MCF 10A (cell line): ENCODE results near the gene CTCFL. TPM values are rescaled to one million over a fixed set of nuclear protein-coding genes. Genes with fewer than 3 reads are reported as not detected.

Experiments
- BruUV-seq: library from RNA; stranded (reverse); fragments of 400-500 nt; replicated peaks from 2 replicates; lab custom pipeline; 2021; lab: Mats Ljungman, UMichigan
- CTCF ChIA-PET: fragments of 300-600 bp; sonication (Branson Sonifier 250); formaldehyde crosslinking; extraction: SDS; loops from one replicate; lab custom pipeline; 2021; ENCODE audit warnings: antibody characterized with exemption, inconsistent platforms; lab: Yijun Ruan, JAX
- POLR2A ChIA-PET: fragments of 300-600, 350-650 bp; sonication (Branson Sonifier 250); formaldehyde crosslinking; extraction: SDS; loops from one replicate; lab custom pipeline; 2020; ENCODE audit warnings: antibody characterized with exemption, inconsistent platforms; lab: Yijun Ruan, JAX
- DNase-seq: peaks from one replicate; pipeline ENCODE4 v3.0.0-alpha.2; 2018; ENCODE audit not compliant: unreplicated experiment
- H3K27ac Mint-ChIP-seq: one replicate; pipeline ENCODE4 v1.8.0; 2022; ENCODE audit warnings: mild to moderate bottlenecking, low read depth, mixed read lengths; ENCODE audit not compliant: unreplicated experiment
- H3K27me3 Mint-ChIP-seq: one replicate; pipeline ENCODE4 v1.8.0; 2022; ENCODE audit warnings: mixed read lengths; ENCODE audit not compliant: insufficient read depth, unreplicated experiment
- H3K36me3 Mint-ChIP-seq: one replicate; pipeline ENCODE4 v1.8.0; 2022; ENCODE audit warnings: mild to moderate bottlenecking, moderate library complexity, mixed read lengths; ENCODE audit not compliant: insufficient read depth, unreplicated experiment
- H3K4me1 Mint-ChIP-seq: one replicate; pipeline ENCODE4 v1.8.0; 2022; ENCODE audit warnings: mixed read lengths; ENCODE audit not compliant: insufficient read depth, unreplicated experiment
- H3K4me3 Mint-ChIP-seq: one replicate; pipeline ENCODE4 v1.8.0; 2022; ENCODE audit warnings: mild to moderate bottlenecking, moderate library complexity, mixed read lengths; ENCODE audit not compliant: unreplicated experiment
- H3K9me3 Mint-ChIP-seq: one replicate; pipeline ENCODE4 v1.8.0; 2022; ENCODE audit warnings: mixed read lengths; ENCODE audit not compliant: unreplicated experiment
- intact Hi-C: fragments of 100-400 bp; cut with micrococcal nuclease; formaldehyde crosslinking; loops from 2 replicates; pipeline ENCODE4 v1.14.1; 2022
- total RNA-seq: library from RNA; stranded (reverse); gene quantifications from 2 replicates; pipeline ENCODE4 v1.2.3, GENCODE V29; 2022
- TF ChIP-seq, protein P1 (sequence below): fragments of 200-600 bp; IDR thresholded peaks from one replicate; pipeline ENCODE4 v1.8.0; 2022; ENCODE audit warnings: antibody characterized with exemption, mild to moderate bottlenecking; ENCODE audit not compliant: unreplicated experiment

The CTCFL gene
- total RNA-seq, 1 experiment from 2014 or later, result not detected

DNA sequence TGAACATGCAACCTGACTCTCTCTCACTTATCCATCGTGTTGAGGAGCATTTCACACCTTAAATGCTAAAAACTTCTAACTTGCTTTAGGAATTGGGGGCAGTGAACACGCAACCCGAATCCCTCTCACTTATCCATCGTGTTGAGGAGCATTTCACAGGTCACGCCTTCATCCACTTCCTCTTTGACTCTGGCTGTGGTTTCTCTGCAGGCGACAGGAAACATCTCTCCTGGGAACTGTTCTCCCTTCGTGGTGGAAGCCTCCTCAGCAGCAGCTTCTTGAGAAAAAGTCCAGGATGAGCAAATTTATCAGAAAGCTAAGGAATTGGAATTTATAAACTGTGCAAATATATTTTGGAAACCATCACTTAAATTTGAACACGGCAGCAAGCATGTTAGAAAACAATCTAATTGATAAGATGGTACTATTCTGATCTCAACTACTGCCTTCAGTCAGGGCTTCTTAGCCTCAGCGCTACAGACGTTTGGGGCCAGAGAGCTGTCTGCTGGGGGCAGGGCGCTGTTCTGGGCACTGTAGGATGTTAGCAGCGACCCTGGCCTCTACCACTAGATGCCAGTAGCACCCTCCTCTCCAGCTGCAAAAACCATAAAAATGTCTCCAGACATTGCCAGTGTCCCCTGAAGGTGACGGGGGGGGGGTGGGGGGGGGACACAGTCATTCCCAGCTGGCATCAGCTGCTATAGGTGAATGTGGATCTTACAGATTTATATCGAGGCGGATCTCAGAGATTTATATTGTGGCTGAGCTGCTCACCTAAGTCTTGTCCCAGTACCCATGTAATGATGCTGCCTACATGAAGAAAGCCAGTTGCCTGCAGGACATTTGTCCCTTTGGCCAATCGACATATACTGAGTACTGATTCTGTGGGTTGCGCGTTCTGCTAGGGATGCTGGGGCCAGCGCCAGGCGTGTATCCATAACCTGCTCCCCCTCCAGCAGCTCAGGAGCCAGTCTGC, 26.2 kb downstream of the CTCFL start:
- Mint-ChIP-seq H3K36me3 (no peaks in the 10 kb centered on the region), H3K9me3 (no peaks in the 10 kb centered on the region), H3K4me3 (no peak overlapping the region), H3K27me3 (peaks cover 66% of the 10 kb centered on the region), H3K27ac (no peak overlapping the region), H3K4me1 (no peaks in the 10 kb centered on the region)
- DNase-seq, result peak; percentile 37
- TF ChIP-seq, protein P1, sequence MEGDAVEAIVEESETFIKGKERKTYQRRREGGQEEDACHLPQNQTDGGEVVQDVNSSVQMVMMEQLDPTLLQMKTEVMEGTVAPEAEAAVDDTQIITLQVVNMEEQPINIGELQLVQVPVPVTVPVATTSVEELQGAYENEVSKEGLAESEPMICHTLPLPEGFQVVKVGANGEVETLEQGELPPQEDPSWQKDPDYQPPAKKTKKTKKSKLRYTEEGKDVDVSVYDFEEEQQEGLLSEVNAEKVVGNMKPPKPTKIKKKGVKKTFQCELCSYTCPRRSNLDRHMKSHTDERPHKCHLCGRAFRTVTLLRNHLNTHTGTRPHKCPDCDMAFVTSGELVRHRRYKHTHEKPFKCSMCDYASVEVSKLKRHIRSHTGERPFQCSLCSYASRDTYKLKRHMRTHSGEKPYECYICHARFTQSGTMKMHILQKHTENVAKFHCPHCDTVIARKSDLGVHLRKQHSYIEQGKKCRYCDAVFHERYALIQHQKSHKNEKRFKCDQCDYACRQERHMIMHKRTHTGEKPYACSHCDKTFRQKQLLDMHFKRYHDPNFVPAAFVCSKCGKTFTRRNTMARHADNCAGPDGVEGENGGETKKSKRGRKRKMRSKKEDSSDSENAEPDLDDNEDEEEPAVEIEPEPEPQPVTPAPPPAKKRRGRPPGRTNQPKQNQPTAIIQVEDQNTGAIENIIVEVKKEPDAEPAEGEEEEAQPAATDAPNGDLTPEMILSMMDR, result peak; percentile 20
- intact Hi-C loops, result loop anchor here (10.0 kb wide), 1 partner anchor 404 kb away; no protein-coding TSS in a partner anchor
- BruUV-seq, result no TSS peak
- CTCF ChIA-PET, result interaction anchor here (0.6 to 3.0 kb wide), 29 partner anchors 11 to 697 kb away, joined by 3 to 29 read pairs (median 4); partner anchors contain the start of genes PCK1 and RBM38
- POLR2A ChIA-PET, result interaction anchor here (0.8 to 1.1 kb wide), 2 partner anchors 113 to 117 kb away, joined by 3 read pairs; no protein-coding TSS in a partner anchor

DNA sequence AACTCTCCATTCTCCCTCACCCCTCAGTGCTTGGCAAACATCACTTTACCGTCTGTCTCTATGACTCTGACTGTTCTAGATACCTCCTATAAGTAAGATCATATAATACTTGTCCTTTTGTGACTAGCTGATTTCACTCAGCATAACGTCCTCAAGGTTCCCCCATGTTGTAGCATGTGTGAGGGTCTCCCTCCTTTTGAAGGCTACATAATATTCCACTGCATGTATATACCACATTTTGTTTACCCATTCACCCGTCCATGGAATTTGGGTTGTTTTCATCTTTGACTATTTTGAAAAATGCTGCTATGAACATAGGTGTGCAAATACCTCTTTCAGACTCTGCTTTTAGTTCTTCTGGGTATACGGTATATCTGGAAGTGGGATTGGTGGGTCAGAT, 28.3 kb downstream of the CTCFL start:
- no peaks in the 10 kb centered on the region for H3K4me1 Mint-ChIP-seq
- intact Hi-C loops, result loop anchor here (10.0 kb wide), 1 partner anchor 402 kb away; no protein-coding TSS in a partner anchor
- DNase-seq, result no peak
- peaks cover 76% of the 10 kb centered on the region for H3K27me3 Mint-ChIP-seq
- no TSS peak for BruUV-seq
- TF ChIP-seq, protein P1, result no peak
- no peaks in the 10 kb centered on the region for H3K9me3 Mint-ChIP-seq
- H3K4me3 Mint-ChIP-seq, result no peak overlapping the region
- POLR2A ChIA-PET, result interaction anchor here (0.6 kb wide), 1 partner anchor 1189 kb away, joined by 3 read pairs; no protein-coding TSS in a partner anchor
- H3K27ac Mint-ChIP-seq, result no peak overlapping the region
- no peaks in the 10 kb centered on the region for H3K36me3 Mint-ChIP-seq
- CTCF ChIA-PET, result interaction anchor here (0.9 to 2.1 kb wide), 12 partner anchors 23 to 135 kb away, joined by 3 to 40 read pairs (median 6); no protein-coding TSS in a partner anchor

DNA sequence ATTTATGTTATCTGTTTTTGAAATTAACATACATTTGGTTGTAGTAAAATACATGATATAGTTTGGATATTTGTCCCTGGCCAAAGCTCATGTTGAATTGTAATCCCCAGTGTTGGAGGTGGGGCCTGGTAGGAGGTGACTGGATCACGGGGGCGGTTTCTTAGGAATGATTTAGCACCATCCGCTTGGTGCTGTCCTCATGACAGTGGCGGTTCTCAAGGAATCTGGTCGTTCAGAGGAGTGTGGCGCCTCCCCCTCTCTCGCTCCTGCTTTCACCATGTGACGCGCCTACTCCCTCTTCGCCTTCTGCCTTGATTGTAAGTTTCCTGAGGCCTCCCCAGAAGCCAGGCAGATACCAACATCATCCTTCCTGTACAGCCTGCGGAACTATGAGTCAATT, 29.0 kb downstream of the CTCFL start:
- CTCF ChIA-PET, result interaction anchor here (0.6 to 2.1 kb wide), 33 partner anchors 8 to 713 kb away, joined by 3 to 40 read pairs (median 4); partner anchors contain the start of gene RAE1

More for the DNA sequence above, 29.0 kb downstream of the CTCFL start:
- Mint-ChIP-seq H3K27me3 (peaks cover 76% of the 10 kb centered on the region), H3K27ac (no peak overlapping the region), H3K36me3 (no peaks in the 10 kb centered on the region), H3K4me3 (no peak overlapping the region), H3K4me1 (no peaks in the 10 kb centered on the region), H3K9me3 (no peaks in the 10 kb centered on the region)
- TF ChIP-seq, protein P1, result no peak
- no peak for DNase-seq
- POLR2A ChIA-PET, result interaction anchor here (0.6 kb wide), 3 partner anchors 9 to 1189 kb away, joined by 3 to 4 read pairs (median 3); no protein-coding TSS in a partner anchor
- intact Hi-C loops, result loop anchor here (1.0 to 10.0 kb wide), 2 partner anchors 115 to 401 kb away; no protein-coding TSS in a partner anchor
- no TSS peak for BruUV-seq
